Measurements from ENCODE around the gene B3GNT5. TPM values are rescaled to one million over a fixed set of nuclear protein-coding genes. Genes with fewer than 3 reads are reported as not detected.
A peak's percentile ranks its signal among the peaks of the same experiment; 100 is the strongest.

The B3GNT5 gene
- total RNA-seq, 1 experiment from 2014 or later: 25.3 TPM

- POLR2A ChIA-PET (ENCODE audit: low non-redundant PET): no interaction called here
- intact Hi-C loops (cut with micrococcal nuclease; ENCODE audit: unreplicated experiment): no loop called here
These were observed 1.7 kb downstream of the B3GNT5 start for GRCh38 chr3:183254487-183255347.

GRCh38 chr3:183255348-183255730 is 2.3 kb downstream of the B3GNT5 start:
- POLR2A ChIA-PET (ENCODE audit: low non-redundant PET): no interaction called here
- CTCF ChIA-PET: no interaction called here
- Histone ChIP-seq H3K4me1 (ENCODE audit: insufficient read depth, low read length, poor library complexity, severe bottlenecking) (peaks cover 6% of the 10 kb centered on the region), H3K36me3 (ENCODE audit: insufficient read depth, low read length, poor library complexity, severe bottlenecking) (no peaks in the 10 kb centered on the region), H3K27me3 (replicated peaks; ENCODE audit: insufficient read depth, low read depth, low read length, poor library complexity) (no peaks in the 10 kb centered on the region), H3K4me3 (ENCODE audit: low read depth, low read length, poor library complexity, severe bottlenecking) (peak overlapping the region; percentile 91), H3K9me3 (ENCODE audit: low read depth, low read length, poor library complexity, severe bottlenecking) (no peaks in the 10 kb centered on the region), H3K27ac (ENCODE audit: low read depth, low read length, poor library complexity, severe bottlenecking) (no peak overlapping the region)
- intact Hi-C loops (cut with micrococcal nuclease; ENCODE audit: unreplicated experiment): no loop called here
- TF ChIP-seq EZH2 (IDR thresholded peaks at IDR 0.05; ENCODE audit: borderline replicate concordance, low read depth, low read length, poor library complexity, severe bottlenecking): no peak
- TF ChIP-seq, protein P1, sequence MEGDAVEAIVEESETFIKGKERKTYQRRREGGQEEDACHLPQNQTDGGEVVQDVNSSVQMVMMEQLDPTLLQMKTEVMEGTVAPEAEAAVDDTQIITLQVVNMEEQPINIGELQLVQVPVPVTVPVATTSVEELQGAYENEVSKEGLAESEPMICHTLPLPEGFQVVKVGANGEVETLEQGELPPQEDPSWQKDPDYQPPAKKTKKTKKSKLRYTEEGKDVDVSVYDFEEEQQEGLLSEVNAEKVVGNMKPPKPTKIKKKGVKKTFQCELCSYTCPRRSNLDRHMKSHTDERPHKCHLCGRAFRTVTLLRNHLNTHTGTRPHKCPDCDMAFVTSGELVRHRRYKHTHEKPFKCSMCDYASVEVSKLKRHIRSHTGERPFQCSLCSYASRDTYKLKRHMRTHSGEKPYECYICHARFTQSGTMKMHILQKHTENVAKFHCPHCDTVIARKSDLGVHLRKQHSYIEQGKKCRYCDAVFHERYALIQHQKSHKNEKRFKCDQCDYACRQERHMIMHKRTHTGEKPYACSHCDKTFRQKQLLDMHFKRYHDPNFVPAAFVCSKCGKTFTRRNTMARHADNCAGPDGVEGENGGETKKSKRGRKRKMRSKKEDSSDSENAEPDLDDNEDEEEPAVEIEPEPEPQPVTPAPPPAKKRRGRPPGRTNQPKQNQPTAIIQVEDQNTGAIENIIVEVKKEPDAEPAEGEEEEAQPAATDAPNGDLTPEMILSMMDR (conservative IDR thresholded peaks at IDR 0.05; ENCODE audit: low read depth, low read length): no peak
- BruUV-seq (replicated peaks): TSS peak; percentile 42
- DNase-seq (ENCODE audit: low spot score): no peak

More at GRCh38 chr3:183254487-183255347, 1.7 kb downstream of the B3GNT5 start:
- H3K4me3 ChIP-seq (ENCODE audit: low read depth, low read length, poor library complexity, severe bottlenecking): peak overlapping the region; percentile 91
- no TSS peak for BruUV-seq (replicated peaks)
- peak overlapping the region; percentile 85 for H3K27ac ChIP-seq (ENCODE audit: low read depth, low read length, poor library complexity, severe bottlenecking)
- DNase-seq (ENCODE audit: low spot score): peak; percentile 37
- TF ChIP-seq, protein P1 (conservative IDR thresholded peaks at IDR 0.05; ENCODE audit: low read depth, low read length): no peak
- no peak for TF ChIP-seq EZH2 (IDR thresholded peaks at IDR 0.05; ENCODE audit: borderline replicate concordance, low read depth, low read length, poor library complexity, severe bottlenecking)
- no peaks in the 10 kb centered on the region for H3K27me3 ChIP-seq (replicated peaks; ENCODE audit: insufficient read depth, low read depth, low read length, poor library complexity)
- no peaks in the 10 kb centered on the region for H3K9me3 ChIP-seq (ENCODE audit: low read depth, low read length, poor library complexity, severe bottlenecking)
- CTCF ChIA-PET: no interaction called here
- peaks cover 6% of the 10 kb centered on the region for H3K4me1 ChIP-seq (ENCODE audit: insufficient read depth, low read length, poor library complexity, severe bottlenecking)
- H3K36me3 ChIP-seq (ENCODE audit: insufficient read depth, low read length, poor library complexity, severe bottlenecking): no peaks in the 10 kb centered on the region

- CTCF ChIA-PET: no interaction called here
- TF ChIP-seq, protein P1 (conservative IDR thresholded peaks at IDR 0.05; ENCODE audit: low read depth, low read length): no peak
- no peak for TF ChIP-seq EZH2 (IDR thresholded peaks at IDR 0.05; ENCODE audit: borderline replicate concordance, low read depth, low read length, poor library complexity, severe bottlenecking)
- H3K27me3 ChIP-seq (replicated peaks; ENCODE audit: insufficient read depth, low read depth, low read length, poor library complexity): no peaks in the 10 kb centered on the region
- peaks cover 24% of the 10 kb centered on the region for H3K4me1 ChIP-seq (ENCODE audit: insufficient read depth, low read length, poor library complexity, severe bottlenecking)
- H3K4me3 ChIP-seq (ENCODE audit: low read depth, low read length, poor library complexity, severe bottlenecking): no peak overlapping the region
- no peak for DNase-seq (ENCODE audit: low spot score)
- POLR2A ChIA-PET (ENCODE audit: low non-redundant PET): no interaction called here
- no peaks in the 10 kb centered on the region for H3K9me3 ChIP-seq (ENCODE audit: low read depth, low read length, poor library complexity, severe bottlenecking)
- no peaks in the 10 kb centered on the region for H3K36me3 ChIP-seq (ENCODE audit: insufficient read depth, low read length, poor library complexity, severe bottlenecking)
- intact Hi-C loops (cut with micrococcal nuclease; ENCODE audit: unreplicated experiment): no loop called here
- BruUV-seq (replicated peaks): no TSS peak
- no peak overlapping the region for H3K27ac ChIP-seq (ENCODE audit: low read depth, low read length, poor library complexity, severe bottlenecking)
These were observed 6.0 kb downstream of the B3GNT5 start for GRCh38 chr3:183259087-183259486.
